Adipocyte (in vitro differentiated cells): ENCODE measurements around the gene OVAAL.

ENCODE experiments used
- DNase-seq: peaks from one replicate; pipeline ENCODE4 v3.0.0-alpha.2; 2015; ENCODE audit warnings: low read depth
- H3K27me3 ChIP-seq: replicated peaks from 2 replicates; pipeline ENCODE4 v1.7.0; 2013; ENCODE audit warnings: mild to moderate bottlenecking, low read length, moderate library complexity; ENCODE audit not compliant: control insufficient read depth, insufficient read depth
- H3K36me3 ChIP-seq: 2 replicates; pipeline ENCODE4 v1.7.0; 2013; ENCODE audit warnings: low read length, mild to moderate bottlenecking, moderate library complexity; ENCODE audit not compliant: control insufficient read depth, insufficient read depth, severe bottlenecking
- H3K4me1 ChIP-seq: 2 replicates; pipeline ENCODE4 v1.7.0; 2013; ENCODE audit warnings: mild to moderate bottlenecking, low read length, moderate library complexity; ENCODE audit not compliant: control insufficient read depth, insufficient read depth
- H3K4me3 ChIP-seq: 2 replicates; pipeline ENCODE4 v1.7.0; 2013; ENCODE audit warnings: mild to moderate bottlenecking, low read length, moderate library complexity
- H3K9ac ChIP-seq: 2 replicates; pipeline ENCODE4 v1.7.0; 2013; ENCODE audit warnings: mild to moderate bottlenecking, low read length, moderate library complexity
- H3K9me3 ChIP-seq: 2 replicates; pipeline ENCODE4 v1.7.0; 2013; ENCODE audit warnings: mild to moderate bottlenecking, low read length, moderate library complexity; ENCODE audit not compliant: control insufficient read depth

Gene OVAAL

DNA sequence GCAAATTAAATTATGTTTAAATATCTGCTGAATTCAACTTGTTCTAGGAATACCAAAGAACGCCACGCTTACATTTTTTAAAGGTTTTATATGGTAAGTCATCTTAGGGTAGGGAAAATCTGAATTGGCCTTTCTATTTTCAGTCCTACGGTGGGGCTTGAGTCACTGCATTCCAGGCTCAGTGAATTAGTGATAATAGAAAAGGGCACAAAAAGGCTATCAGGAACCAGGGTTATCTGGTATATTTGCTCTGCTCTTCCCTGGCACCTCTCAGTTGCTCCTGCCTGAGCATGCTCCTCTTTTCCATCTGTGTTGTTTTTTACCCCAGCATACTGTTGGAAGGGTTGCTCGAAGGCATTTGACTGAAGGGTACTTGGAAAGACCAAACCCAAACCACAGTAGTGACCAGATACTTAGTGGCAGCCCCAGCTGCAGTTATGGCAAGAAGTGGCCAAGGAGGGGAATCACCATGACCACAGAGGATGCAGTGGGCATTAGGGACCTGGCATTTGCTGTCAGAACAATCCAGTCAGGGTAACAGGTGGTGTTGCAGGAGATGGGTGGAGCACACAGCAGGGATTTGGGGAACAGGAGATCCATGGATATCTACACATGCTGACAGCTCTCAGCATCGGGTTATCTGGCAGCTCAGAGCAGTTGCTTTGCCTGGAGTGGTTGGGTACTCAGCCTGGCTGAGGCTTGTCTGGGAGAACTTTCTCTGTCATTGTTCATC lies 2.3 kb downstream of the OVAAL start:
- peak; percentile 72 for DNase-seq
- H3K4me3 ChIP-seq = no peak overlapping the region

DNA sequence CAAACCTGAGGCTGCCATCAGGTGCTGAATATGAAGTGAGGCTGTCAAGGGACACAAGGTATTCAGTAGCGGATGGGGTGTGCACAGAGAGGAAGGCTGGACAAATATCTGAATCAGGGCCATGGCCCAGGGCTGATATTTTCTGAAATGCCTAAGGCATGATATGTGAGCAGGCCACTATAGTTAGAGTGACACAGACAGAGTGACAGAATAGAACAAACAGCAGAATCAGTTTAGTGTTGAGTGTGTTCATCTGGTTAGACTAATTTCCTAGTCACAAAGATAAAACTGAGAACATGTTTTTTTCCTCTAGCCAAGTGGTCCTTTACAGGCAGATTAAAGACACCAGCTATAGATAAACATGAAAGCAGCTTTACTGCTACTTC lies 3.9 kb downstream of the OVAAL start:
- Histone ChIP-seq H3K36me3 (no peaks in the 10 kb centered on the region), H3K9ac (peak overlapping the region; percentile 34), H3K27me3 (no peaks in the 10 kb centered on the region), H3K9me3 (no peaks in the 10 kb centered on the region), H3K4me3 (no peak overlapping the region), H3K4me1 (peaks cover 15% of the 10 kb centered on the region)
- peak; percentile 15 for DNase-seq

More for the DNA sequence above, 2.3 kb downstream of the OVAAL start:
- H3K9ac ChIP-seq = no peak overlapping the region
- H3K9me3 ChIP-seq = no peaks in the 10 kb centered on the region
- H3K4me1 ChIP-seq = peaks cover 15% of the 10 kb centered on the region
- H3K27me3 ChIP-seq = no peaks in the 10 kb centered on the region
- no peaks in the 10 kb centered on the region for H3K36me3 ChIP-seq

DNA sequence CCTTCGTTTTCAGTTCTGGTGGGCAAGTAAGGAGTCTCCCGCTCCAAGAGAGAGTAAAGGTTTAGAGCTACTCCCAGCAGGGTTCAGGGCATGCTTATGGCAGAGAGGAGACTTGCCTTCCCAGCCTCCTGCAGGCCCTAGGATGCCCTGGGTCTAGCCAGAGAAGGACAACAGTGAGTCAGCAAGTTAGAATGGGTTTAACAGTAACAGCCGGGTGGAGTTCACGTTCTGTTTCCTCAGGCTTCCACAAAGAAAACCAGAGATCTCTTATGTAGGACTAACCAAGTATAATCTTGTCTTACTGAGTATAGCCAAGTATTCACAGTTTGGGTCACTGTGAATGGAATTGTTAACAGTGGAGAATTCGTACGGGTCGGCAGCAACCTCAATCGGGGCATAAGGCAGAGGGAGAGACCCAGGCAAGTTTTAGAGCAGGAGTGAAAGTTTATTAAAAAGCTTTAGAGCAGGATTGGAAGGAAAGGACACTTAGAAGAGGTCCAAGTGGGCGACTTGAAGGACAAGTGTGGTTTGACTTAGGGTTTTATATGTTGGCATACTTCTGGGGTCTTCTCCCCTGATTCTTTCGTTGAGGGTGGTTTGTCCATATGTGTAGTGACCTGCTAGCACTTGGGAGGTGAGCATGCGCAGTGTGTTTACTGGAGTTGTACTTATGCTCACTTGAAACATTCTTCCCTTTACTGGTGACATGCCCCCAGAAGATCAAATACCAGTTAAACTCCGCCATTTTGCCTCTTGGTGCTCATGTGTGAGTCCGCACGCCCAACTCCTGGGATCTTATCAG lies 4.5 kb downstream of the OVAAL start:
- Histone ChIP-seq H3K36me3 (no peaks in the 10 kb centered on the region), H3K27me3 (no peaks in the 10 kb centered on the region), H3K9ac (peak overlapping the region; percentile 34), H3K9me3 (no peaks in the 10 kb centered on the region), H3K4me1 (peaks cover 15% of the 10 kb centered on the region), H3K4me3 (no peak overlapping the region)
- DNase-seq = peak; percentile 77

DNA sequence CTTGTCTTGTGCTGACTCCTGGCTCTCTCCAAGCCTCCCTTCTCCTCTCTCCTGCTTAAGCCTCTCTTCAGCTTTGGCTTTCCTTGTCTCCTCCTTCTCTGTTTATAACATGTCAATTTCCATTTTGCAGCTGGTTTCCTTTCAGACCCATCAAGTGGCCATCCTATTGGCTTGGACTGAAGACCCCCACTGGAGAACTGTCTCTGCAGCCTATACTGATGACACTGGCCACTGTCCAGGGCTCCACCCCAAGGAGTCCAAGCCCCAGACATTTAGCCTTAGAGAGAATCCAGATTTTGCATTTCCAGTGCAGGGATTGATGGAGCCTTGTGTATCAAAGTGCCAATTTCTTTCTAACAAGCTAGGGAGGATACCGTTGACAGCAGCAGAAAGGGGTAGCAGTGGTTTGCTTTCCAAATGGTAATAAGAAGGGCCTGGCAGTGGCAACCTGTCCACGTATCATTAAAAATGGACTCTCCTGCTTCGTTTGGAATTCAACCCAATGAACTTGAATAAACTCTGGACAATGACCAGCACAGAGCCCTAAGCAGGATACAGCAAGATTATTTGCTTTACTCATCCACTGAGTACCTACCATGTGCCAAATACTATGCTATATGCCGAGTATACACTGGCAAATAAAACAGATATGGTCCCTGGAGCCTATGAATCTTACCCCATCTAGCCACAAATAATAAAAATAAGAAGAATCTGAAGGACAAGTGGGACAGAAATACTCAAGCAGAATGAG lies 6.5 kb downstream of the OVAAL start:
- H3K9ac ChIP-seq = no peak overlapping the region
- no peak for DNase-seq
- H3K36me3 ChIP-seq = no peaks in the 10 kb centered on the region
- peaks cover 16% of the 10 kb centered on the region for H3K4me1 ChIP-seq
- no peak overlapping the region for H3K4me3 ChIP-seq
- no peaks in the 10 kb centered on the region for H3K27me3 ChIP-seq
- H3K9me3 ChIP-seq = no peaks in the 10 kb centered on the region

DNA sequence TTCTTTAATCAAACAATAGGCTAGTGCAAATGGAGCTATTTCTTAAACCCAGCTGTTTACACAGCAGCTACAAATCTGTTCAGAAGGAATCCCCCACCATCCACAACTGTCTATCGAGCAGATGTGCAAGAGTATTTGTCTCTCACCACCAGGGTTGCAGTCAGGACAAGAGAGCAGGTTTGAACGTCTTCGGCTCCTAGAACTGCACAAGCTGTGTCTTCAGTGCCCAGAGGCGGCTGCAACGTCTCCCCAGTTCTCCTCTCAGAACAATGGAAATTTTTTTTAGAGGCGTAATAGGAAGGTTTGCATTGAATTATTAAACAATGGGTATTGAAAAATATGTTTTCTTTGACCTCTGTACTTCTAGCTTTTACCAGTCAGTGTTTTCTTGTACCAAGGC lies 7.3 kb downstream of the OVAAL start:
- Histone ChIP-seq H3K27me3 (no peaks in the 10 kb centered on the region), H3K9ac (no peak overlapping the region), H3K4me1 (peaks cover 22% of the 10 kb centered on the region), H3K4me3 (no peak overlapping the region), H3K9me3 (no peaks in the 10 kb centered on the region), H3K36me3 (no peaks in the 10 kb centered on the region)
- no peak for DNase-seq

DNA sequence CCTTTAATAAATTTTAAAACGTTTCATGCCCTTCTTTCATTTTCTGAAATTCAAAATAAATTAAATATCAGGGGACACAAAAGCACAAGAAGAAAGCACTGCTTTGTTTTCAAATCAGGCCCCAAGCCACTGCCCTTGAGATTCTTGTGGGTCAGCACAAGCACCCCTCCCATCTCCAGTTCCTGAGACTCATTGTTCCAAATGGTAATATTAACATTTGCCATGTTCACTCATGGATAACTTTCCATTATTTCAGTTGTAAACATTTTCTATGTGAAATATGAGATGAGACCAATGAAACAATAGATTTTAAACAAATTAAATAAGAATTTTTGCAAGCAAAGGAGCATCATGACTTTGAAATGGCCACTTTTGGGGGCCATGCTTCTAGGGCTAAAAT lies 7.7 kb downstream of the OVAAL start:
- H3K9ac ChIP-seq = no peak overlapping the region
- no peak for DNase-seq
- H3K9me3 ChIP-seq = no peaks in the 10 kb centered on the region
- H3K4me3 ChIP-seq = no peak overlapping the region
- H3K4me1 ChIP-seq = peaks cover 23% of the 10 kb centered on the region
- no peaks in the 10 kb centered on the region for H3K27me3 ChIP-seq
- H3K36me3 ChIP-seq = no peaks in the 10 kb centered on the region

DNA sequence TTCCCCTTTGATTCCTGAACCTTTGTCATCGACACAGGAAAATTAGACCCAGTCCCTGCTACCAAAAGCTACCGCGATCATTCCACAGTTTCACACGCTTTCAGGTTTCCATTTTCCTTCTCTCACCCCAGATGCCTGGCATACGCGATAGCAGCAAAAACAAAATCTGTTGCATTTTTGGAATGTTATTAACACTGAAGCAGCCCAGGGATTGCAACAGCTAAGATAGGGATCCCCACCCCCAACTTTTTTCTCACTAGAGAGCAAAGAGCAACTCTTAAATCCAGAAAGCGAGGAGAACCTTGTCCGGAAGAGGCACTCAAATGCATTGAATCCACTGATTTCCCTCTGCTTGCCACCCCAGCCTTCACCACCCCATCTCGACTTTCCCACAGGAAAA lies 8.9 kb downstream of the OVAAL start:
- DNase-seq = no peak
- Histone ChIP-seq H3K9me3 (no peaks in the 10 kb centered on the region), H3K27me3 (no peaks in the 10 kb centered on the region), H3K9ac (no peak overlapping the region), H3K4me3 (no peak overlapping the region), H3K4me1 (peaks cover 29% of the 10 kb centered on the region), H3K36me3 (no peaks in the 10 kb centered on the region)

DNA sequence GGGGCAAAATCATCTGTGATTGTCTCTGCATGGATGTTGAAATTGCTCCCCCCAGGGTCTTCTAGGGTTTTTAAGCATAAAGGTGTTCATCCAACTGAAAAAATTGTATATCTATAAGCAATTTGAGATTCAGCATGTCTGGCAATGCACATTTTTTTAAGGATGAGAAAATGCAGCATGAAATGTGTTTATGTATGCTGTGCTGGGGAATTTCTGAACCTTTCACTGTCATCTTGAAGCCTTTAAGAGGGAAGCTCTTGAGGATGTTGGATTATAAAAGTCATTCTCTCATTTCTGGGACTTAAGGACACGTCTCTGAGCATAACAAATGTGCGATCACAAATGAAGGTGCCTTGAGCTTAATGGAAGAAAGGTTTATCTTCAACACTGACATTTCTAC lies 9.4 kb downstream of the OVAAL start:
- no peak for DNase-seq
- Histone ChIP-seq H3K36me3 (no peaks in the 10 kb centered on the region), H3K4me3 (no peak overlapping the region), H3K27me3 (no peaks in the 10 kb centered on the region), H3K4me1 (peaks cover 24% of the 10 kb centered on the region), H3K9me3 (no peaks in the 10 kb centered on the region), H3K9ac (no peak overlapping the region)

DNA sequence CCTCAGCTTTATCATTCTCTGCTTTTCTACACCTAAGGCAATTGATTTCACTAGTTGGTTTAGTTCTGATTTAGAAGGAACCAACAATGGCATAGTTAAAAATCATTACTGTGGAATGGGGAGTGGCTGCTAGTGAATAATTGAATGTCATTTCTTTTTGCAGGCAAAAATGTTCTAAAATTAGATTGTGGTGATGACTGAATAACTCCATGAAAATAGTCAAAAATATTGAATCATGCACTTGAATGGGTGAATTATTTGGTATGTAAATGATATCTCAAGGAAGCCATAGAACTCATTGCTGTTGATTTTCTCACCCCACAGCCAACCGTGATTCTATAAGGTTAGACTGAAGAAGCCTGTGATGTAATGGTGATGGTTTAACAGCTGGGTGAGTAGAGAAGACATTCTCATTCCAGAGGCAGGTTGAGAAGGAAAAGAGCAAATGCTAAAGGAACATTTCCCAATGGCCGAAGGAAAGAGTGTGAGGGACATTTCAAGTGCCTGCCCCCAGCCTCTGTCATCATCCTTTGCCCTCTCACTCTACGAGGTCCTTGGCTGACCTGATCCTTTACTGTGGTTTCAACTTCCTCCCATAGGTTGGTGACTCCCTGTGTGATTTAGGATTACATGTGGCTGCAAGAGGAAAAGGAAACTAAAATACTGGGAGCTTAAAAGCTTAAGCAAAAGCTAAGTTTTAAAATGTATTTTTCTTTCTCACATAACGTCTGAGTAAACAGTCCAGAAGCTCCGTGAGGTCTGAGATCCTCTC lies 12.5 kb downstream of the OVAAL start:
- Histone ChIP-seq H3K4me3 (no peak overlapping the region), H3K36me3 (no peaks in the 10 kb centered on the region), H3K4me1 (peaks cover 27% of the 10 kb centered on the region), H3K9ac (no peak overlapping the region), H3K27me3 (no peaks in the 10 kb centered on the region), H3K9me3 (no peaks in the 10 kb centered on the region)
- peak; percentile 44 for DNase-seq

DNA sequence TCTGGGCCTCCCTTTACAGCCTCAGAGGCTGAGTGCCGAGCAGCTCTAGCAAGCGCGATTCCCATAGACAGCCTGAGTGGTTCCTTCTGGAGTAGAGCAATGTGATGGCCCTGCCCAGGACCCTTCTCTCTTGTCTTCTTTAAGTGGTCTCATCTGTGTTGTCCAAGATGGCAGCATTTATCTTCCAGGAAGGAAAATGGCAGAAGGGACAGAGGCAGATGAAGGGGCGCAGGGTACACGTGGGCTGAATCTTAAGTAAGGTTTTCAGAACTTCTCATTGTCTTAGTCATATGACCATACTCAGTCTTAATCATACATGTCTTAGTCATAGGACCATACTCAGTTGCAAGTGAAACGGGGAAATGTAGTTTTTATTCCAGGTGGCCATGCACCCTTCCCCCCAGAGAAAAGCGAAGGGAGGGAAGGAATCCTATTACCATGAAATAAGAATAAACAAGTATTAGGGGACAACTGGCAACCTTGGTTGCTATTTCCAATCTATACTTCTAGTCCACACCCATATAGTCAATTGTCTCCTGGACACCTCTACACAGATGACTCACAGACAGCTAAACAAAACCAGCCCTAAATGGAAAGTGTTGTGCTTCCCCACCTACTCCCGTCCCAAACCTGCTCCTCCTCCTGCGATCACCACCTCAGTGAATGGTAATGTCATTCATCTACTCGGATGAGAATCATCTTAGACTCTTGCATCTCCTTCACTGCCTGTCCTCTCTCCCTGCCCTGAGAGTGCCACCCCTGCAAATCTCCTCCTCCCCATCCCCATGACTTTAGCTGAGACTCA lies 13.3 kb downstream of the OVAAL start:
- Histone ChIP-seq H3K4me1 (peaks cover 27% of the 10 kb centered on the region), H3K4me3 (no peak overlapping the region), H3K9ac (no peak overlapping the region), H3K9me3 (no peaks in the 10 kb centered on the region), H3K36me3 (no peaks in the 10 kb centered on the region), H3K27me3 (no peaks in the 10 kb centered on the region)
- no peak for DNase-seq
